IMR-90 (cell line): ENCODE data around the gene ESPL1. TPM values are rescaled to one million over a fixed set of nuclear protein-coding genes. Genes with fewer than 3 reads are reported as not detected.

Experiments used
- ATAC-seq: fragments of 200-7000 bp; cut with Tn5 transposase; 2 replicates; pipeline ENCODE4 v1.9.1; 2020; ENCODE audit warnings: low read depth, mild to moderate bottlenecking, moderate library complexity
- BruUV-seq: library from RNA; stranded (reverse); fragments of 400-500 nt; replicated peaks from 2 replicates; lab custom pipeline; 2021; lab: Mats Ljungman, UMichigan
- CTCF ChIA-PET: fragments of 300-600 bp; formaldehyde crosslinking; extraction: SDS; loops from one replicate; lab custom pipeline; 2021; ENCODE audit warnings: antibody characterized with exemption; lab: Yijun Ruan, JAX
- POLR2A ChIA-PET: fragments of 300-600 bp; sonication (Branson Sonifier 250); formaldehyde crosslinking; loops from one replicate; lab custom pipeline; 2022; ENCODE audit warnings: antibody characterized with exemption; ENCODE audit not compliant: unreplicated experiment; lab: Charles Lee
- DNase-seq: peaks from one replicate; pipeline ENCODE4 v3.0.0; 2013
- H2AFZ ChIP-seq: replicated peaks from 2 replicates; pipeline ENCODE3; 2013; ENCODE audit warnings: low read length, mild to moderate bottlenecking; ENCODE audit not compliant: poor library complexity
- H2AK5ac ChIP-seq: 2 replicates; pipeline ENCODE4 v1.6.1; 2013; ENCODE audit warnings: low read depth, low read length, inconsistent platforms
- H2AK9ac ChIP-seq: replicated peaks from 2 replicates; pipeline ENCODE3; 2013; ENCODE audit warnings: mild to moderate bottlenecking, low read depth, low read length, moderate library complexity; ENCODE audit not compliant: poor library complexity
- H2BK120ac ChIP-seq: 2 replicates; pipeline ENCODE4 v1.6.1; 2013; ENCODE audit warnings: low read depth, low read length, inconsistent platforms
- H2BK15ac ChIP-seq: 3 replicates; pipeline ENCODE4 v1.6.1; 2013; ENCODE audit warnings: low read depth, low read length, inconsistent platforms
- H2BK20ac ChIP-seq: 2 replicates; pipeline ENCODE4 v1.6.1; 2013; ENCODE audit warnings: low read depth, mild to moderate bottlenecking, inconsistent platforms, low read length, moderate library complexity
- H2BK5ac ChIP-seq: 2 replicates; pipeline ENCODE4 v1.6.1; 2013; ENCODE audit warnings: mild to moderate bottlenecking, low read depth, low read length, inconsistent platforms; ENCODE audit not compliant: poor library complexity, severe bottlenecking
- H3K14ac ChIP-seq: replicated peaks from 2 replicates; pipeline ENCODE4 v1.6.1; 2013; ENCODE audit warnings: low read depth, low read length, inconsistent platforms
- H3K18ac ChIP-seq: 2 replicates; pipeline ENCODE4 v1.6.1; 2013; ENCODE audit warnings: low read depth, low read length, control low read depth
- H3K23ac ChIP-seq: 2 replicates; pipeline ENCODE4 v1.6.1; 2013; ENCODE audit warnings: low read depth, low read length, inconsistent platforms
- H3K27ac ChIP-seq: 2 replicates; pipeline ENCODE4 v1.5.1; 2013; ENCODE audit warnings: mild to moderate bottlenecking, control low read depth, low read length; ENCODE audit not compliant: insufficient read depth
- H3K27me3 ChIP-seq: 2 replicates; pipeline ENCODE4 v1.6.1; 2013; ENCODE audit warnings: low read length; ENCODE audit not compliant: control insufficient read depth, insufficient read depth
- H3K36me3 ChIP-seq: 2 replicates; pipeline ENCODE4 v1.6.1; 2013; ENCODE audit warnings: low read length, mixed read lengths; ENCODE audit not compliant: control insufficient read depth, insufficient read depth
- H3K4ac ChIP-seq: 2 replicates; pipeline ENCODE4 v1.6.1; 2013; ENCODE audit warnings: low read depth, low read length, inconsistent platforms
- H3K4me1 ChIP-seq: 2 replicates; pipeline ENCODE4 v1.6.1; 2013; ENCODE audit warnings: low read length, mixed read lengths; ENCODE audit not compliant: control insufficient read depth, insufficient read depth
- H3K4me2 ChIP-seq: 2 replicates; pipeline ENCODE4 v1.6.1; 2013; ENCODE audit warnings: low read depth, mild to moderate bottlenecking, control low read depth, low read length, moderate library complexity
- H3K4me3 ChIP-seq: 2 replicates; pipeline ENCODE4 v1.5.1; 2013; ENCODE audit warnings: low read depth, mild to moderate bottlenecking, control low read depth, low read length, moderate library complexity; ENCODE audit not compliant: insufficient read depth
- H3K56ac ChIP-seq: 2 replicates; pipeline ENCODE4 v1.6.1; 2013; ENCODE audit warnings: low read length, inconsistent platforms; ENCODE audit not compliant: insufficient read depth; ENCODE audit errors: extremely low read depth
- H3K79me1 ChIP-seq, 2 experiments: 2 replicates each; pipeline ENCODE4 v1.6.1; 2013; ENCODE audit warnings: low read length in 2 of 2, inconsistent platforms in 1 of 2, low read depth in 1 of 2
- H3K9ac ChIP-seq: 2 replicates; pipeline ENCODE4 v1.6.1; 2013; ENCODE audit warnings: low read depth, low read length, control low read depth
- H3K9me1 ChIP-seq: 2 replicates; pipeline ENCODE4 v1.6.1; 2013; ENCODE audit warnings: low read length, inconsistent platforms; ENCODE audit not compliant: insufficient read depth
- H3K9me3 ChIP-seq: 2 replicates; pipeline ENCODE4 v1.6.1; 2013; ENCODE audit warnings: low read length; ENCODE audit not compliant: control insufficient read depth, insufficient read depth
- H4K20me1 ChIP-seq: 2 replicates; pipeline ENCODE4 v1.6.1; 2013; ENCODE audit warnings: low read length, inconsistent platforms; ENCODE audit not compliant: insufficient read depth
- H4K5ac ChIP-seq: 2 replicates; pipeline ENCODE4 v1.6.1; 2013; ENCODE audit warnings: mild to moderate bottlenecking, low read depth, low read length, control low read depth
- H4K8ac ChIP-seq, 2 experiments: 2 replicates each; pipeline ENCODE4 v1.6.1; 2013; ENCODE audit warnings: low read depth in 2 of 2, low read length in 2 of 2, control low read depth in 1 of 2, inconsistent platforms in 1 of 2
- H4K91ac ChIP-seq: 2 replicates; pipeline ENCODE4 v1.6.1; 2013; ENCODE audit warnings: low read depth, low read length, inconsistent platforms; ENCODE audit not compliant: insufficient read depth
- BHLHE40 ChIP-seq: fragments of 150-350 bp; IDR thresholded peaks from 2 replicates; pipeline ENCODE4 v1.6.1; 2016; ENCODE audit warnings: mild to moderate bottlenecking, low read depth, low read length
- CEBPB ChIP-seq: IDR thresholded peaks from 2 replicates; pipeline ENCODE4 v1.6.1; 2012; ENCODE audit warnings: low read depth, low read length, improper control_type of control experiment
- CHD1 ChIP-seq: IDR thresholded peaks from 2 replicates; pipeline ENCODE4 v1.6.1; 2012; ENCODE audit warnings: low read depth, low read length, improper control_type of control experiment
- FOS ChIP-seq: fragments of 150-350 bp; IDR thresholded peaks from 2 replicates; pipeline ENCODE4 v1.6.1; 2016; ENCODE audit warnings: low read depth, low read length
- MAFK ChIP-seq: IDR thresholded peaks from 2 replicates; pipeline ENCODE4 v1.6.1; 2012; ENCODE audit warnings: low read depth, low read length, improper control_type of control experiment
- MAZ ChIP-seq: IDR thresholded peaks from 2 replicates; pipeline ENCODE4 v1.6.1; 2012; ENCODE audit warnings: low read depth, mild to moderate bottlenecking, low read length, improper control_type of control experiment, moderate library complexity, borderline replicate concordance
- MXI1 ChIP-seq: IDR thresholded peaks from 2 replicates; pipeline ENCODE4 v1.6.1; 2012; ENCODE audit warnings: low read depth, mild to moderate bottlenecking, low read length, moderate library complexity, borderline replicate concordance
- NFE2L2 ChIP-seq: fragments of 150-350 bp; IDR thresholded peaks from 2 replicates; pipeline ENCODE4 v1.6.1; 2016; ENCODE audit warnings: low read depth, mild to moderate bottlenecking, low read length
- POLR2A ChIP-seq: IDR thresholded peaks from 2 replicates; pipeline ENCODE4 v1.6.1; 2012; ENCODE audit warnings: mild to moderate bottlenecking, low read depth, low read length
- RAD21 ChIP-seq: IDR thresholded peaks from 2 replicates; pipeline ENCODE4 v1.6.1; 2012; ENCODE audit warnings: low read length, improper control_type of control experiment
- RCOR1 ChIP-seq: IDR thresholded peaks from 2 replicates; pipeline ENCODE4 v1.6.1; 2012; ENCODE audit warnings: mild to moderate bottlenecking, low read length, improper control_type of control experiment; ENCODE audit not compliant: insufficient replicate concordance
- RFX5 ChIP-seq: IDR thresholded peaks from 2 replicates; pipeline ENCODE4 v1.8.0; 2012; ENCODE audit warnings: low read depth, mild to moderate bottlenecking, low read length, moderate library complexity
- SMC3 ChIP-seq: fragments of 150-350 bp; IDR thresholded peaks from 2 replicates; pipeline ENCODE4 v1.6.1; 2016; ENCODE audit warnings: low read depth, mild to moderate bottlenecking, antibody characterized with exemption, low read length, moderate library complexity
- WGBS, 2 experiments: methylation state at CpG; one replicate each; pipeline versions ENCODE4 v1.1.5 to v1.1.7; 2013; ENCODE audit warnings: missing lambda C conversion rate in 2 of 2; ENCODE audit not compliant: insufficient read length in 1 of 2; ENCODE audit errors: extremely low coverage in 2 of 2; 5-methylcytosine and 5-hydroxymethylcytosine counted together
- dilution Hi-C: fragments of 300-500 bp; cut with HindIII; formaldehyde crosslinking; loops from one replicate; pipeline ENCODE4 v1.14.3; 2018; ENCODE audit warnings: low sequenced_read_pairs; ENCODE audit not compliant: unreplicated experiment
- in situ Hi-C: fragments of 300-500 bp; cut with MboI; formaldehyde crosslinking; loops from 3 replicates; pipeline ENCODE4 v1.14.3; 2019; ENCODE audit warnings: low sequenced_read_pairs, inconsistent platforms, mixed read lengths
- intact Hi-C: fragments of 100-400 bp; cut with micrococcal nuclease; formaldehyde crosslinking; loops from 2 replicates; pipeline ENCODE4 v1.10.0; 2022
- polyA plus RNA-seq, 3 experiments: library from polyadenylated mRNA; depleted of rRNA; stranded (reverse); fragments of >200 nt; gene quantifications; 2 replicates each; pipeline ENCODE4 v1.2.3, GENCODE V29; 2012; ENCODE audit warnings: low replicate concordance in 1 of 3
- total RNA-seq: library from RNA; depleted of rRNA; stranded (reverse); fragments of >200 nt; gene quantifications from 2 replicates; pipeline ENCODE4 v1.2.3, GENCODE V29; 2012
- TF ChIP-seq, protein P1 (sequence below): fragments of 150-350 bp; IDR thresholded peaks from 2 replicates; pipeline ENCODE4 v1.6.1; 2017; ENCODE audit warnings: mild to moderate bottlenecking, antibody characterized with exemption, low read length, low read depth
- TF ChIP-seq, protein P2 (sequence below): conservative IDR thresholded peaks from 2 replicates; pipeline ENCODE4 v1.5.1; 2012; ENCODE audit warnings: mild to moderate bottlenecking, low read depth, low read length, improper control_type of control experiment
- TF ChIP-seq, protein P3 (sequence below): fragments of 150-350 bp; IDR thresholded peaks from 2 replicates; pipeline ENCODE4 v1.6.1; 2016; ENCODE audit warnings: low read depth, mild to moderate bottlenecking, low read length, moderate library complexity, borderline replicate concordance

ESPL1 gene
- total and polyA plus RNA-seq, 2 of the 4 experiments (the other 2 are of a cell fraction): 6.5 to 9.2 TPM

DNA sequence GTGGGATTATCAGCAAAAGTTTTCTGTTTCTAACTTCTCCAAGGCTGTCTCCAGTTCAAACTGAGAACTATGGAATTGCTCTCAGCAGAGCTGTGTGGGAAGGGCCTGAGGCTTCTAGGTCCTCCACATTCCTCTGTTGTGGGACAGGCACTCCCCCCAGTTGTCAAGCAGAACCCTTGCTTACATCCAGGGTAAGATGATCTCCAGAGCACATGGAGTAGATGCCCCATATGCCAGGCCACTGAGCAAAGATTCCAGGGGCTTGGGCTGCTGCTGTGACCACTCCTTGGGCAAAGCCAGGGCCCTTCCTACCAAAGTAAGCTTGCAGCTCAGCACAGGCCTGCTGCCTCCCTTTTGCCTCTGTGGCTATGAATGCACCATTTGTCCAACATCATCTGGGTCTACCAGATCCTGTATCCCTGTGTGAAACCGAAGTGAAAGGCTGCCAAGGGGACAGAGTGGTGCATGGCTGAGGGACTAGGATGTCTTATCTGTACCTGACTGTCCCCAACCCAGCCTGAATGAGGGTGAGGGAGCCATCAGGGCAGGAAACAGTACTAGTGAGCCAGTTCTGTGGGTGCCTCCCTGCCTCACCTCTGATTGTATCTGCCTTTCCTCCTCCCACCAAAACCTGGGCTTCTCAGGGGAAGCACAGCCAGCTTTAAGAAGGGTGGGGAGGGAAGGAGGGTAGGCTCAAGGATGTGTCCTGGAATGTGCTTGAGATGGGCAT, 13.1 kb upstream of the ESPL1 start:
- ChIA-PET CTCF (interaction anchor here (0.6 kb wide), 1 partner anchor 13 kb away, joined by 4 read pairs; the partner anchor contains the start of gene ESPL1), POLR2A (no interaction called here)
- in situ Hi-C loops: no loop called here
- Histone ChIP-seq H2BK15ac (no peak overlapping the region), H4K91ac (no peak overlapping the region), H3K79me1 (peaks cover 27 to 39% of the 10 kb centered on the region in 2 experiments), H3K23ac (no peak overlapping the region), H2BK5ac (no peak overlapping the region), H3K18ac (no peak overlapping the region), H3K14ac (no peak overlapping the region), H3K9me3 (no peaks in the 10 kb centered on the region), H3K4me3 (no peak overlapping the region), H3K4me2 (no peak overlapping the region), H2BK20ac (no peak overlapping the region), H3K4me1 (peaks cover 11% of the 10 kb centered on the region), H4K8ac (no peak overlapping the region), H3K4ac (no peak overlapping the region), H2AK5ac (no peak overlapping the region), H2BK120ac (no peak overlapping the region), H3K56ac (no peak overlapping the region), H3K27me3 (no peaks in the 10 kb centered on the region), H3K36me3 (peaks cover 16% of the 10 kb centered on the region), H3K9ac (no peak overlapping the region), H2AK9ac (no peak overlapping the region), H3K27ac (no peak overlapping the region), H4K5ac (no peak overlapping the region), H4K20me1 (no peaks in the 10 kb centered on the region; the same call in 1 of the 2 replicates), H3K9me1 (peaks cover 19% of the 10 kb centered on the region), H2AFZ (no peak overlapping the region)
- DNase-seq (no peak), ATAC-seq (no peak)
- dilution Hi-C loops: no loop called here
- BruUV-seq: no TSS peak
- intact Hi-C loops: no loop called here
- TF ChIP-seq CHD1 (no peak), FOS (no peak), RCOR1 (no peak), RAD21 (no peak), CEBPB (no peak), POLR2A (no peak), MXI1 (no peak), RFX5 (no peak), MAFK (no peak), MAZ (no peak), SMC3 (no peak), BHLHE40 (no peak), NFE2L2 (no peak)
- TF ChIP-seq, protein P1, sequence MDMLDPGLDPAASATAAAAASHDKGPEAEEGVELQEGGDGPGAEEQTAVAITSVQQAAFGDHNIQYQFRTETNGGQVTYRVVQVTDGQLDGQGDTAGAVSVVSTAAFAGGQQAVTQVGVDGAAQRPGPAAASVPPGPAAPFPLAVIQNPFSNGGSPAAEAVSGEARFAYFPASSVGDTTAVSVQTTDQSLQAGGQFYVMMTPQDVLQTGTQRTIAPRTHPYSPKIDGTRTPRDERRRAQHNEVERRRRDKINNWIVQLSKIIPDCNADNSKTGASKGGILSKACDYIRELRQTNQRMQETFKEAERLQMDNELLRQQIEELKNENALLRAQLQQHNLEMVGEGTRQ: no peak
- TF ChIP-seq, protein P2, sequence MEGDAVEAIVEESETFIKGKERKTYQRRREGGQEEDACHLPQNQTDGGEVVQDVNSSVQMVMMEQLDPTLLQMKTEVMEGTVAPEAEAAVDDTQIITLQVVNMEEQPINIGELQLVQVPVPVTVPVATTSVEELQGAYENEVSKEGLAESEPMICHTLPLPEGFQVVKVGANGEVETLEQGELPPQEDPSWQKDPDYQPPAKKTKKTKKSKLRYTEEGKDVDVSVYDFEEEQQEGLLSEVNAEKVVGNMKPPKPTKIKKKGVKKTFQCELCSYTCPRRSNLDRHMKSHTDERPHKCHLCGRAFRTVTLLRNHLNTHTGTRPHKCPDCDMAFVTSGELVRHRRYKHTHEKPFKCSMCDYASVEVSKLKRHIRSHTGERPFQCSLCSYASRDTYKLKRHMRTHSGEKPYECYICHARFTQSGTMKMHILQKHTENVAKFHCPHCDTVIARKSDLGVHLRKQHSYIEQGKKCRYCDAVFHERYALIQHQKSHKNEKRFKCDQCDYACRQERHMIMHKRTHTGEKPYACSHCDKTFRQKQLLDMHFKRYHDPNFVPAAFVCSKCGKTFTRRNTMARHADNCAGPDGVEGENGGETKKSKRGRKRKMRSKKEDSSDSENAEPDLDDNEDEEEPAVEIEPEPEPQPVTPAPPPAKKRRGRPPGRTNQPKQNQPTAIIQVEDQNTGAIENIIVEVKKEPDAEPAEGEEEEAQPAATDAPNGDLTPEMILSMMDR: no peak
- TF ChIP-seq, protein P3, sequence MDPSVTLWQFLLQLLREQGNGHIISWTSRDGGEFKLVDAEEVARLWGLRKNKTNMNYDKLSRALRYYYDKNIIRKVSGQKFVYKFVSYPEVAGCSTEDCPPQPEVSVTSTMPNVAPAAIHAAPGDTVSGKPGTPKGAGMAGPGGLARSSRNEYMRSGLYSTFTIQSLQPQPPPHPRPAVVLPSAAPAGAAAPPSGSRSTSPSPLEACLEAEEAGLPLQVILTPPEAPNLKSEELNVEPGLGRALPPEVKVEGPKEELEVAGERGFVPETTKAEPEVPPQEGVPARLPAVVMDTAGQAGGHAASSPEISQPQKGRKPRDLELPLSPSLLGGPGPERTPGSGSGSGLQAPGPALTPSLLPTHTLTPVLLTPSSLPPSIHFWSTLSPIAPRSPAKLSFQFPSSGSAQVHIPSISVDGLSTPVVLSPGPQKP: no peak
- no CpG with 5 or more reads among the region's 1 CpG for WGBS, 2 experiments
